Hepatocyte (in vitro differentiated cells): Measurements from ENCODE around the gene SCGB3A1. TPM values are rescaled to one million over a fixed set of nuclear protein-coding genes. Genes with fewer than 3 reads are reported as not detected.

Experiments used
- DNase-seq: peaks from one replicate; pipeline ENCODE4 v3.0.0-alpha.2; 2016; ENCODE audit warnings: low spot score
- H2AFZ ChIP-seq: fragments of 200-600 bp; sonication (generic); 2 replicates; pipeline ENCODE4 v1.6.0; 2016; ENCODE audit warnings: antibody characterized with exemption, mild to moderate bottlenecking
- H3K27ac ChIP-seq: fragments of 200-600 bp; sonication (generic); 2 replicates; pipeline ENCODE4 v1.5.1; 2016; ENCODE audit warnings: mild to moderate bottlenecking
- H3K27me3 ChIP-seq: fragments of 200-600 bp; sonication (generic); 2 replicates; pipeline ENCODE4 v1.6.1; 2016
- H3K36me3 ChIP-seq: fragments of 200-600 bp; sonication (generic); replicated peaks from 2 replicates; pipeline ENCODE4 v1.5.1; 2016; ENCODE audit warnings: low read depth; ENCODE audit not compliant: insufficient read depth
- H3K4me1 ChIP-seq: fragments of 200-600 bp; sonication (generic); 2 replicates; pipeline ENCODE4 v1.5.1; 2016; ENCODE audit warnings: mild to moderate bottlenecking, moderate library complexity; ENCODE audit not compliant: insufficient read depth
- H3K4me2 ChIP-seq: fragments of 200-600 bp; sonication (generic); 2 replicates; pipeline ENCODE4 v1.6.0; 2016
- H3K4me3 ChIP-seq: fragments of 200-600 bp; sonication (generic); 2 replicates; pipeline ENCODE4 v1.5.1; 2016; ENCODE audit warnings: mild to moderate bottlenecking
- H3K79me2 ChIP-seq: fragments of 200-600 bp; sonication (generic); 2 replicates; pipeline ENCODE4 v1.6.0; 2017; ENCODE audit warnings: mild to moderate bottlenecking
- H3K9me2 ChIP-seq: fragments of 200-600 bp; sonication (generic); replicated peaks from 2 replicates; pipeline ENCODE4 v1.6.0; 2017; ENCODE audit warnings: mild to moderate bottlenecking; ENCODE audit not compliant: insufficient read depth
- H3K9me3 ChIP-seq: fragments of 200-600 bp; sonication (generic); 2 replicates; pipeline ENCODE4 v1.5.1; 2016; ENCODE audit warnings: low read depth, mild to moderate bottlenecking
- H4K20me1 ChIP-seq: fragments of 200-600 bp; sonication (generic); 2 replicates; pipeline ENCODE4 v1.6.0; 2016; ENCODE audit warnings: mild to moderate bottlenecking; ENCODE audit not compliant: insufficient read depth, poor library complexity, severe bottlenecking
- CTCF ChIP-seq: fragments of 200-600 bp; sonication (generic); IDR thresholded peaks from 2 replicates; pipeline ENCODE4 v1.5.1; 2016; ENCODE audit warnings: antibody characterized with exemption, mild to moderate bottlenecking; ENCODE audit not compliant: poor library complexity
- EZH2 ChIP-seq: fragments of 200-600 bp; sonication (generic); IDR thresholded peaks from 2 replicates; pipeline ENCODE4 v1.6.1; 2016; ENCODE audit warnings: antibody characterized with exemption, mild to moderate bottlenecking, borderline replicate concordance
- EZH2phosphoT487 ChIP-seq: fragments of 200-600 bp; sonication (generic); IDR thresholded peaks from one replicate; pipeline ENCODE4 v1.6.1; 2018; ENCODE audit warnings: antibody characterized with exemption, mild to moderate bottlenecking, low read depth, moderate library complexity; ENCODE audit not compliant: unreplicated experiment, severe bottlenecking
- WGBS: methylation state at CpG from one replicate; pipeline ENCODE4 v1.1.6; 2016; ENCODE audit warnings: low lambda C conversion rate; ENCODE audit errors: missing lambda C conversion rate; 5-methylcytosine and 5-hydroxymethylcytosine counted together
- polyA plus RNA-seq: library from polyadenylated mRNA; unstranded; fragments of >200 nt; fragmentation: Nextera tagmentation; extraction: Ambion mirVana; gene quantifications from 2 replicates; pipeline ENCODE4 v1.2.1, GENCODE V29; 2016
- total RNA-seq: library from RNA; depleted of rRNA; stranded (reverse); fragments of >200 nt; gene quantifications from 2 replicates; pipeline ENCODE4 v1.2.3, GENCODE V29; 2014

SCGB3A1 gene
- total and polyA plus RNA-seq, 2 experiments from 2014 or later: not detected

GRCh38 chr5:180604271-180604670, 13.0 kb upstream of the SCGB3A1 start:
- Histone ChIP-seq H3K9me3 (no peaks in the 10 kb centered on the region), H3K4me1 (no peaks in the 10 kb centered on the region), H3K79me2 (no peaks in the 10 kb centered on the region), H4K20me1 (no peaks in the 10 kb centered on the region), H3K27me3 (no peaks in the 10 kb centered on the region), H3K36me3 (no peaks in the 10 kb centered on the region), H3K9me2 (no peaks in the 10 kb centered on the region), H2AFZ (no peak overlapping the region), H3K4me3 (no peak overlapping the region), H3K27ac (no peak overlapping the region), H3K4me2 (no peak overlapping the region)
- no peak for DNase-seq
- TF ChIP-seq CTCF: no peak
- whole genome bisulfite sequencing: 83% methylated on average over 13 of the region's 13 CpGs

DNA sequence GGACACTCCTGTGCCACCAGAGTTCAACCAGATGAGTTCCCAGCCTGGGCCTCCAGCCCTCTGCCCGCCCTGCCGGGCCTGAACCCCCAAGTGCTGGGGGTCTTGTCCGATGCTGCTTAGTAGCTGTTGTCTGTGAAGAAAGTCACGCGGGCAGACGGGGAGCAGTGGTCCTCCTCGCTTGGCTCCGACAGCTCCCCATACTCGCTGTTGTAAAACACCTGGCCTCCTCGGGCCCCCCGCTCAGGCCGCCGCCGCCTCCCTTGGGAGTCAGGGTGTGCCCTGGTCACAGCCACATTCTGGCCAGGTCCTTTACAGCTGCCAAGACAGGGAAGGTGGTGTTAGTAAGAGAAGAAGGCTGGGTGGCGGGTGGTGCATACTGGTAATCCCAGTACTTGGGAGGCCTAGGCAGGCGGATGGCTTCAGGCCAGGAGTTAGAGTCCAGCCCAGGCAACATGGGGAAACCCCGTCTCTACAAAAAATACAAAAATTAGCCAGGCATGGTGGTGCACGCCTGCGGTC, 11.8 kb upstream of the SCGB3A1 start:
- Histone ChIP-seq H3K9me3 (no peaks in the 10 kb centered on the region), H3K9me2 (no peaks in the 10 kb centered on the region), H3K4me1 (no peaks in the 10 kb centered on the region), H3K79me2 (no peaks in the 10 kb centered on the region), H3K27ac (no peak overlapping the region), H3K4me3 (no peak overlapping the region), H4K20me1 (no peaks in the 10 kb centered on the region), H2AFZ (no peak overlapping the region), H3K27me3 (no peaks in the 10 kb centered on the region), H3K4me2 (no peak overlapping the region), H3K36me3 (no peaks in the 10 kb centered on the region)
- no peak for TF ChIP-seq EZH2
- no peak for TF ChIP-seq EZH2phosphoT487
- no peak for TF ChIP-seq CTCF
- no peak for DNase-seq
- 92% methylated on average over 19 of the region's 19 CpGs for WGBS

DNA sequence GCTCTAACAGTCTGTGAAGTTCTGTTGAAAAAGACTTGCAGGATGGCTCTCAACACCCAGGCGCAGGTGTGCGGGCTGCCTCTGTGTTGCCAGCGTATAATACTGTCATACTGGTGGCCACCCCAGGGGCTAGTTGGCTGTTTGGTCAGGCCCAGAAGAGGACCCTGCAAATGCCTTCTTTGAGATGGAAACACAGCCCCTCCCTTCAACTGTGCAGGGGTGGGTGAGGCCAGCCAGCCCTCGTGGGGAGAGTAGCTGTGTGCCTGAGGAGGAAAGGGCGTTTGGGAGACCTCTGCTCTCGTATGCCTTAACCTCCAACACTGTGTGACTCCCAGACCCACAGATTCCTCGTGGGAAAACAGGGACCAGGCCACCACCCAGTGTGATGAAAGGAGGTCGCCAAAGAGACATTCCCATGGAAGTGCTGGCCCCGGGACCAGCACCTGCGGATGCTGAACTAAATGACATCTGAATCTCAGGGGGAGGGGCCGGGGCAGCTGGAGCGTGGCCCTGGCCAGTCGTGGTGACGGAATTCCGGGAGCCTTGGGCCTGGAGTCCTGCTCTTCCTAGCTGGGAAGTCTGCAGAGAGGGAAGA, 11.3 kb upstream of the SCGB3A1 start:
- Histone ChIP-seq H3K9me3 (no peaks in the 10 kb centered on the region), H3K27me3 (no peaks in the 10 kb centered on the region), H4K20me1 (no peaks in the 10 kb centered on the region), H3K4me2 (no peak overlapping the region), H3K4me3 (no peak overlapping the region), H3K36me3 (no peaks in the 10 kb centered on the region), H3K4me1 (no peaks in the 10 kb centered on the region), H3K79me2 (no peaks in the 10 kb centered on the region), H3K9me2 (no peaks in the 10 kb centered on the region), H2AFZ (no peak overlapping the region), H3K27ac (no peak overlapping the region)
- no peak for DNase-seq
- WGBS: 79% methylated on average over 15 of the region's 15 CpGs
- TF ChIP-seq CTCF (no peak), EZH2phosphoT487 (no peak)
